Amygdala (tissue), 56 donors: ENCODE measurements around the gene BTBD2.

Source experiments
- DNase-seq, 56 donors: peaks; one replicate each; lab custom pipeline; 2025; lab: John Stamatoyannopoulos, UW

BTBD2 gene

DNA sequence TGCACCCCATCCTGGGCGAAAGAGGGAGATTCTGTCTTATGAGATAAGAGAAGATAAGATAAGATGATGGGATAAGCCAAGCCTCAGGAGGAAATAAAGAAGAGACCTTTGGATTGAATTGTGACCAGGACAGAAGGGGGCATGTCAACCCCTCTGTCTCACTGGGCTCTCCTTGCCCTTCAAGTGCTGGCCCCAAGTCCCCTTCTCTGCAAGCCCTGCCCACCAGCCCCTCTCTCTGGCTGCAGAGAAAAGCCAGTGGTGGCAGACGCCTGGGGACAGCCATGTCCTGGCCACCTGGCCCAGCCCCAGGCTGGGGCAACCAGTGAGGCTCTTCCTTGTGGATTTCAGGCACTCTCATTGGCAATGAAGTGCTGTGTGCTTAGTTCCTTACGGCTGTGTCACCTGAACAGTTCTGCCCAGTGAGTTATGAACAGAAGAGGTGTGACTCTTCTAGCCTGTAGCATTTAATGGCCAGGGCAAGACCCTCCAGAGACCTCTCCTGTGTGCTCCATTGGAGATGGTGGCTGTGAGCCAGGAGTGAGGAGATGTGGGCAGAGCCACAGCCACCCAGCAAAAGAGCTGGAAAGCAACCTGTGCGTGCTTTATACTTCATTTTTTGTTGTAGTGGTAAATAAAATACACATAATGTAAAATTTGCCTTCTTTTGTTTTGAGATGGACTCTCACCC, 6.1 kb upstream of the BTBD2 start:
- DNase-seq: no peak

DNA sequence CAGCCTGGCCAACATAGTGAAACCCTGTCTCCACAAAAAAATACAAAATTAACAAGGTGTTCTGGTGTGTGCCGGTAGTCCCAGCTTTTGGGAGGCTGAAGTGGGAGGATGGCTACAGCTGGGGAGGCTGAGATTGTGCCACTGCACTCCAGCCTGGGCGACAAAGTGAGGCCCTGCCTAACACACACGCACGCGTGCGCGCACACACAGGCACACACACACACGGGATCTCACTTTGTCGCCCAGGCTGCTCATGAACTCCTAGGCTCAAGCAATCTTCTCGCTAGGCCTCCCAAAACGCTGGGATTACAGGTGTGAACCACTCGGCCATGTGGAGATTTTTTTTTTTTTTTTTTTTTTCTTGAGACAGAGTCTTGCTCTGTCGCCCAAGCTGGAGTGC, 3.2 kb upstream of the BTBD2 start:
- no peak for DNase-seq

DNA sequence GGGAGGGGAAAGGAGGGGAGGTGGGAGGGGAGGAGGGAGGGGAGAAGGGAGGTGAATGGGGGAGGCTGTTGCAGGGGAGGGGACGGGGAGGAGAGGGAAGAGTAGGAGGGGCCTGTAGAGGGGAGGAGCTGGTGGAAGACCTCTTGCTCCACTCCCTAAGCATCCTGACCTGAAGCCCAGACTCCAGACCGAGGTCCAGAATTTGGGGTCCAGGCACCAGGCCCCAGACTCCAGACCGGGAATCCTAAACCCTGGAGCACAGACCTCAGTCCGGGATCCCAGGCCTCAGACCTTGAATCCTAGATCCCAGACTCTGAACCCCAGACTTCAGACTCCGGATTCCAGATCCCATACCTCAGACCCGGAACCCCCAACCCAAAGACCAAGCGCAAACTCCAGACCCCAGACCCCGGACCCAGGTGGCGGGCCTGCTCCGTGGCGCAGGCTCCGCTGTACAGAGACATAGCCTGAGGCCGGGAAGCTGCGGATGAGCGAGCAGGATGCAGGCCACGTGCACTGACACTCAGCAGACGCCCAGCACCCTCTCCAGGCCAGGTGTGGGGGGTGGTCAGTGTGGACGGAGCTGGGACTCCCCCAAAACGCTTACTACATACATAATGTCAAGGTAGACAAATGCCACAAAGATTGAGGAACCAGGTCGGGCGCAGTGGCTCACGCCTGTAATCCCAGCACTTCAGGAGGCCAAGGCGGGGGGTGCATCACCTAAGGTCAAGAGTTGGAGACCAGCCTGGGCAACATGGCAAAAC, 710 bp upstream of the BTBD2 start:
- peak in 48 of 56 donors; percentile 10 to 81 (median 54) for DNase-seq

DNA sequence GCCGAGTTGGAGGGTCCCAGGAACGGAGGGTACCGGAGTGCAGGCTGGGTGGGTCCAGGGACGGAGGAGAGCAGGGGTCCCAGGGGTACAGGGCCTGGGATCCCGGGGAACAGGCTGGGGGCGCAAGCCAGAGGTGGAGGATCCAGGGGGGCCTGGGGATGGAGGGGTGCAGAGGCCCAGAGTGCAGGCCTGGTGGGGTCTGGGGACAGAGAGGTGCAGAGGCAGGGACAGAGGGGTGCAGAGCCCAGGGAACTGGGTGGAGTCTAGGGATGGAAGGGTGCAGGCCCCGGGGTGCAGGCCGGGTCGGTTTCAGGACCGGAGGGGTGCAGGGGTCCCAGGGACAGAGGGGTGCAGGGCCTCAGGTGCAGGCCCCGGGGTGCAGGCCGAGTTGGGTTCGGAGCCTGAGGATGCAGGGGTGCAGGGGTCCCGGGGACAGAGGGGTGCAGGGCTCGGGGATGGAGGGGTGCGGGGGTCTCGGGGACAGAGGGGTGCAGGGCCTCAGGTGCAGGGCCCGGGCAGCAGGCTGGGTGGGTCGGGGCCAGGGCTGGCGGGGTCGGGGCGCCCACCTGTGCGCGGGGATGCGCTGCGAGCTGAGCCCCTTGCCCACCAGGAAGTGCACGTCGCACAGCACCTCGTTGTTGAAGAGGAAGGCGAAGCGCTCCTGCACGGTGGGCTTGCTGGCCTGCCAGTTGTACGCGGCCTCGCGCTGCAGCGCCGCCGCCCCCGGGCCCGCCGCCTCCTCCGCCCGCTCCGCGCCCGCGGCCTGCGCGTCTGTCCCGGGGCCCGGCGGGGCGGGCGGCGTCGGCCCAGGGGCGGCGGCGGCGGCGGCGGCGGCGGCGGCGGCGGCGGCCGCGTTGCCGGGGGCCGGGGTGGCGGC, 545 bp downstream of the BTBD2 start:
- DNase-seq: peak in 2 of 56 donors; percentile 13 to 28

DNA sequence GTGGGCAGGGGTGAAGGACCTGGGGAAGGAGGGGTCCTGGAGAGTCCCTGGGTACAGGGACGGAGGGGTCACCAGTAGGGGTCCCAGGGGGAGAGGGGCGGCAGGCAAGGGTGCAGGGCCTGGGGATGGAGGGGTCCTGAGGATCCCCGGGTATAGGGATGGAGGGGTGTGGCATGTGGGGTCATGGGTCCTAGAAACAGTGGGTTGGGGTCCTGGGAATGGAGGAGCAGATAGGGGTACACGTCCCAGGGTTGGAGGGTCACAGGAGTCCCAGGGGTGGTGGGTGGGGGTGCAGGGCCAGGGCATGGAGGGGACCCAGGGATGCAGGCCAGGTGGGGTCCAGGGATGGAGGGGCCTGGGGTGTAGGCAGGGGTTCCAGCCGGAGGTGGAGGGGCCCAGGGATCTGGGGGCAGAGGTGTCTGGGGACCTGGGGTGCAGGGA, 1.4 kb downstream of the BTBD2 start:
- DNase-seq: no peak

DNA sequence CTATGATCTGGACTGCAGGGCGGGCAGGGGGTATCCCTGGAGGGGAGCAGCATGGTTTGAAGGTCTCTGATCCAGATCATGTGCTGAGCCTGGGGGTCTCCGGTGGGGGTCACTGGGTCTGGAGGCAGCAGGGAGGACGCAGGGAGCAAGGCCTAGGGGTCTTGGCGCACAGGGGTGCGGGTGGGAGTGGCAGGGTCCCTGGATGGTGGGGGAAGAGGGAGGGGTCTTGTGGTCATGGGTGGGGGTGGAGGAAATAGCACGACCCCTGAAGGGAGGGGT, 1.9 kb downstream of the BTBD2 start:
- DNase-seq: no peak

DNA sequence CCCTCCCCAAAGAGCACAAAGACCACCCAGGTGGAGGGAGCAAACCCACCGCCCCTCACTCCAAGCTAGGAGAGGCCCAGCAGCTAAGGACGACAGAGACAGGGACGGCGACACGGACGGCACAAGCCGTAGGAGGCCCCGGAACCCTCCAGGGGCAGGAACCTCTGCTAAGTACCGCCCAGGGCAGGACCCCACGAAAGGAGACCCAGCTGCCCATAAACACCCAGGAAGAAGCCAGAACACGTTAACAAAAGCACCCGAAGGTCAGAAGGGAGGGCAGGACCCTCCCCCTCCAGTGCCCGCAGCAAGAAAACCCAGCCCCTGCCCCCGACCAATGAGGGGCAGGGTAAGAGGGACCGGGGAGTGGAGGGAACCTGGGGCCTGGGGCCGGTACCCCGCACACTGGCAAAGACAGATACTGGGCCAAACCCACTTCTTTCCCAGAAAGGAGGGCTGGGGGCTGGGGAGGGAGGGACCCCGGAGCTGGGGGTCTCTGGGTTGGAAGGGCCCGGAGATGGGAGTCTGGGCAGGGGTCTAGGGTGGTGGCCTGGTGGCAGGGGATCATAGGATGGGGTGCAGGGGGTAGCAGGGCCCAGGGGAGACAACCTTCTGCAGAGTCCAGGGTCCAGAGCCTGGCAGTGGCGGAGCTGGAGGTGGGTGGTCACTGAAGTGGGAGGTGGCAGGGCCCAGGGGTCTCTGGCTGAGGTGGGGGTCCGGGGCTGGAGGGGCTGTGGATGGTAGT, 2.4 kb downstream of the BTBD2 start:
- DNase-seq: no peak

DNA sequence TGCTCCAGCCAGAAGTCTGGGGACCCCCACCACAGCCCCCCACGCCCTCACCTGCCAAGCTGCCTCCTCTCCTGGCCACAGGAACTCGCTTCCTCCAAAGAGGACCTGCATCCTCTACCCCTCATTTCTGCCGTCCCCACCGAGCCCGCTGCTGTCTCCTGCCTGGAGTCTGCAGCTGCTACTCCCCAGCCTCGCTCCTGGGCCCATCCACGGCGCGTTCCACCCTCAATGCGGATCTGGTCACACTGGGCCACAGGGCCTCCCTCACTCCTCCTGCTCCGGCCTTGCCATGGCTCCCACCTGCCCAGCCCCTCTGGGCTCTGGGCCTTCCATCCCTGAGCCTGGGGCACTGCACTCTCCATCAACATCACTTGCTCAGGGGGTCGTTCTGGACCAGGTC, 4.3 kb downstream of the BTBD2 start:
- no peak for DNase-seq

DNA sequence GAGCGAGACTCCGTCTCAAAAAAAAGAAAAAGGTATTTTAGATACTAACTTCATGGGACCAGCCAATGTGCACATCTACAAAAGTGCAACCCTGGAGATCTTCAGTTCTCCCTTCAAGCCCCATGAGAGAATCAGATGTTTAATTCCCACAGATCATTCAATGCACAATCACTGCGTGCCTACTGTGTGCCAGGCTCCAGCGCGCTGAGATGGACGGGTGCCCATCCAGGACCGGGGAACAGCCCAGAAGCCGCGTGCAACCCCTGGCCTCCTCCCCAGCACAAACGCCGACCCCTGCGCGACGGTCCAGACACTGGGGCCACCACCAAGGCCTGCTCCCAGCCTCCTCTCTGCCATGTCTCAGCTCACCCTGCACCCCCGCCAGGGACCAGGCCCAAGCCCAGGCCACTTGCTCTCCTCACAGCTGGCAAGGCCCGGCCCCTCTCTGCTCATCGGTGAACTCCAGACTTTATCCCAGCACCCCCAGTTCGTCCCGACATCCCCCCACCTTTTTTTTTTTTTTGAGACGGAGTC, 5.3 kb downstream of the BTBD2 start:
- no peak for DNase-seq

DNA sequence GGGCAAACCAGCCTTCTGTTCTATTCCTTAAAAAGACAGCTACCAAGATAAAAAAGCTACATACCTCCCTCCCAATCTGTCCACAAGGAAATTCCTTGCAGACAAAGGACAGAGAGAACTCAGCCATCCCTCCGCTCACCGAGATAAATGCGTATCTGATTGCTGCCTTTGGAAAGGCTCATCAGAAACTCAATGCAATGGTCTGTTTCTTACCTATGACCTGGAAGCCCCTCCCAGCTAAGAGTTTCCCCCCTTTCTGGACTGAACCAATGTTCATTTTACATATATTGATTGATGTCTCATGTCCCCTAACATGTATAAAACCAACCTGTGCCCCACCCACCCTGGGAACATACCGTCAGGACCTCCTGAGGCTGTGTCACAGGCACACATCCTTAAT, 11.6 kb downstream of the BTBD2 start:
- DNase-seq: no peak

DNA sequence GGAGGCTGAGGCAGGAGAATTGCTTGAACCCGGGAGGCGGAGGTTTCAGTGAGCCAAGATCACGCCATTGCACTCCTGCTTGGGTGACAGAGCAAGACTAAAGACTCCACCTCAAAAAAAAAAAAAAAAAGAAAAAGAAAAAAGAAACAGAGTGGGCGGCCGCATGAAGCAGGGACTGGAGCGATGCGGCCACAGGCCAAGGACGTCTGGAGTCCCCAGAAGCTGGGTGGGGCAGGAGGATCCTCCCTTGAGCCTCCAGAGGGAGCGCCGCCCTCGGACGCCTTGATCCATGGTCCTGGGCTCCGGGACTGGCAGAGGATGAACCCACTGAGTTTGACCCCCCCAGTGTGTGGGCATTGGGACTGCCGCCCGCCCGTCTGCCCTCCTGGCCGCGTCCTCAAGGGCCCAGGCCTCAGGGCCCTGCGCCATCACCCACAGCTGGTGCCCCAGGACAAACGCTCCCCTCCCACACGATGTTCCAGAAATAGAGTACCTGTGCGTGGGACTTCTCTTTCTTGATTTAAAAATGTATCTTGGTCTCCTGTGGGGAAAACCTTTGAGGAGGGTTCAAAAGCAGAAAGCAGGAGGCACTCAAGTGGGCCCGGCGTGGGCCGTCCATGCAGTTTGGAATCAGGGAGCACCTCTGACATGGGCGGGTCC, 15.5 kb downstream of the BTBD2 start:
- DNase-seq: no peak

DNA sequence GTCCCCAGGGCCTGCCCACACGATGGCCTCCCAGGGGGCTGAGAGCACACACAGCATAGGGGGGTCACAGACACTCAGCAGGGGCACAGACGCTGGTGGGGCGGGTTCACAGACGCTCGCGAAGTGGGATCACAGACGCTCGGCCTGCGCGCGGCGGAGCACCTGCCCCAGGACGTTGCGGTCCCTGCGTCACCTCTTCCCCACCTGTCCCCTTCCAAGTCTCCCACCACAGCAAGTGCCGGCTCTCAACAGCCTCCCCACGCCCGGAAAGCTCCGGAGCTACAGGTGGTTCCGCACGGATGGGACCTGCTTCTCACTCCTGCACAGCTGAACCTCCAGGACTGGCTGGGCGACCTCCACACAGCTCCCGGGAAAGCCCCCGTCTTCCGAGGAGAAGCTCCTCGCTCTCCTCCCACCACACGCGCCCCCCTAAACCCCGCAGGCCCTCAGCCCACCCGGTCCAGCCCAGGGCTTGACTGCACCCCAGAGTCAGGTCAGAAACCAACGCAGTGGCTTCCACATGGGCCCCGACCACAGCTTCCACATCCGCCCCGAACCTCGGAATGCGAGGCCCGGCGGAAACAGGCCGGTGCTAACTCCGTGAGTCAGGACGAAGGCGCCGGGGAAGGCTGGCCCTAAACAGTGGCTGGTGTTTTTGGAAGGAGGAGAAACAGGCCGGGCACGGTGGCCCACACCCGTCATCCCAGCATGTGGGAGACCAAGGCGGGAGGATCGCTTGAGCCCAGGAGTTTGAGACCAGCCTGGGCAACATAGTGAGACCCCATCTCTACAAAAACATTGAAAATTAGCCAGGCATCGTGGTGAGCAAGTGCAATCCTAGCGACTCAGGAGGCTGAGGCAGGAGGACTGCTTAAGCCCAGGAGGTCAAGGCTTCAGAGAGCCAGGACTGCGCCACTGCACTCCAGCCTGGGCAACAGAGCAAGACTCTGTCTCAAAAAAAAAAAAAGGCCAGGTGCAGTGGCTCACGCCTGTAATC, 16.5 kb downstream of the BTBD2 start:
- DNase-seq: no peak

DNA sequence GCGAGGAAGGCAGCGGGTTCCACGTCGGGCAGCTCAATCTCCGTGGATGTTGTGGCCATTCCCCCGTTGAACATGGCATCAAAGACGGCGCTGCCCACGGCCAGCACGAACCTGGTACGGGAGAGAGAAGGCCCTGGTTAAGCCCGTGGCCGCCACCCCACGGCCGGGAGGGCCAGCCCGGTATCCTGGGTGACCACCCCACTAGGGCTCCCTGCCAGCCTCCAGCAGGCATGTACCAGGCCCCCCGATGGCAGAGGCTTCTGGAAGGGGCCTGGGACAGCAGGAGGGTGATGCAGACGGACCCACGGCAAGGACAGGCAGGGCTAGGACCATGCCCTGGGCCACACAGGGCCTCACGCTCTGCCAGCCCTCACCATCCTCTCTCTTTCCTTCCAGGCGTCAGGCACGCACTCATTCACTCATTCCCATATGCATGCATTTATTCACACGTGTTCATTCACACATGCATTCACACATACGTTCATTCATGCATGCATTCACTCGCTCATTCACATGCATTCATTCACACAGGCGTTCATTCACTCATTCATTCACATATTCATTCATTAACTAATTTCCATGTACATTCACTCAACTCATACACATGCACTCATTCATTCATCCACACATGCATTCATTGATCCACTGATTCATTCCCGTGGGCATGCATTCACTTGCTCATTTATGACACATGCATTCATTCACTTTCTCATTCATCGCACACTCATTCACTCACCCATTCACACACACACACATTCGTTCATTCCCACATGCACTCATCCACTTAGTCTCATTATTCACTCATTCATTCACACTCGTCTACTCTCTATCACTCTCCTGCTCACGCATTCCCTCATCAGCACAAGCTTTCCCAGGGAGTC, 17.9 kb downstream of the BTBD2 start:
- no peak for DNase-seq

DNA sequence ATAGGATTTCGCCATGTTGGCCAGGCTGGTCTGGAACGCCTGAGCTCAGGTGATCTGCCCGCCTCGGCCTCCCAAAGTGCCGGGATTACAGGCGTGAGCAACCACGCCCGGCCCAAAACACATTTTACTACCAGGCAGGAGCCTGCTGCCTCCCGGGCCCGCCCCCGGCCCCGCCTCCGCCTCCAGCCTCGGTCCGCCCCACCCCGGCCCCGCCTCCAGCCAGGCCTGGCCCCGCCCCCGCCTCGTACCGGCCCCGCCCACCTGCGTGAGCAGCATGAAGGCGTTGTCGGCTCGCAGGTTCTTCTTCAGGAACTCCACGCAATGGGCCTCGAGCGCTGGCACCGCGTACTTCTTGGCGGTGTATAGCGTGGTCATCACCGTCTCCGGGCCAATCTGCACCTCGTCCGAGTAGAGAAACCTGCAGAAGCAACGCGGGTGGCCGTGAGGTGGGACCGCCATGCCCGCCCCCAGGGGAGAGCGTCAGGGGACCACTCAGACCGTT, 22.7 kb downstream of the BTBD2 start:
- DNase-seq: no peak

DNA sequence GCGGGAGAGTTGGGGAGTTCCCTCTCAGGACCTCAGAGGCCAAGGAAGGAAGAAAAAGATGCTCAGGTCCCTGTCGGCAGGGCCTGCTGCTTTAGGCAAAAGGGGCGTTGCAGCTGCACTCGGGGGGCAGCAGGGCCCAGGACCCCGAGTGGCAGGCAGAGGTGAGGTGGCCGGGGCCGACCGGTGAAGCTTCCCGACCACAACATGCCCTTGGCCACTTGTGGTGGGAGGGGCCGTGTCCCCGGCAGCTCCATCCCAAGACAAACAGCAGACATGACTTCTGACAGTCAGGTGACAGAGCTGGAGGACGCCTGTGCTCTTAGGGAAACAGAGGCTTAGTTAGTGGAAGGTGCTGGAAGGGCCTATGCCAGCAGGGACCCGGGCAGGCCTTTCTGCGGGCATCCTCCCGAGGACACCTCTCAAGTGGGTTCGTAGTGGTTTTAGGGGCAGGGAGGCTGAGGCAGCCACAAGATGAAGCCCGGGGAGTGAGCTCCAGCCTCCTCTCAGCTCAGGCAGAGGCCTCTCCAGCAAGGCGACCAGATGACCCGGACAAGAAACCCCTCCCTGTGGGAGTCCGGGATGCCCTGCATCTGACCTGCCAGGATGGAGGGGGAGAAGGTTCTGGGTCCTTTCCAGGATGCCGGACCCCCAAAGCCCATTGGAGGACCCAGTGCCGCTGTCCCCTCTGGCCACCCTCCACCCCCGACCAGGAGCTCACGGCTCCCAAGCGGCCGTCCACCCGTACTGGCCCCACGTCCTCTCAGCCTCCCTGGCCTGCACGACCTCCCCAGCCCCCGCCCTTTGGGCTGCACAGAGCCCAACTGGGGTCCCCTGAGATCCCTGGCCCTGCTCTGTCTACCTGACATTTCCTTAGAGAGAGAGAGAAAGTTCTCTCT, 24.2 kb downstream of the BTBD2 start:
- DNase-seq: no peak

DNA sequence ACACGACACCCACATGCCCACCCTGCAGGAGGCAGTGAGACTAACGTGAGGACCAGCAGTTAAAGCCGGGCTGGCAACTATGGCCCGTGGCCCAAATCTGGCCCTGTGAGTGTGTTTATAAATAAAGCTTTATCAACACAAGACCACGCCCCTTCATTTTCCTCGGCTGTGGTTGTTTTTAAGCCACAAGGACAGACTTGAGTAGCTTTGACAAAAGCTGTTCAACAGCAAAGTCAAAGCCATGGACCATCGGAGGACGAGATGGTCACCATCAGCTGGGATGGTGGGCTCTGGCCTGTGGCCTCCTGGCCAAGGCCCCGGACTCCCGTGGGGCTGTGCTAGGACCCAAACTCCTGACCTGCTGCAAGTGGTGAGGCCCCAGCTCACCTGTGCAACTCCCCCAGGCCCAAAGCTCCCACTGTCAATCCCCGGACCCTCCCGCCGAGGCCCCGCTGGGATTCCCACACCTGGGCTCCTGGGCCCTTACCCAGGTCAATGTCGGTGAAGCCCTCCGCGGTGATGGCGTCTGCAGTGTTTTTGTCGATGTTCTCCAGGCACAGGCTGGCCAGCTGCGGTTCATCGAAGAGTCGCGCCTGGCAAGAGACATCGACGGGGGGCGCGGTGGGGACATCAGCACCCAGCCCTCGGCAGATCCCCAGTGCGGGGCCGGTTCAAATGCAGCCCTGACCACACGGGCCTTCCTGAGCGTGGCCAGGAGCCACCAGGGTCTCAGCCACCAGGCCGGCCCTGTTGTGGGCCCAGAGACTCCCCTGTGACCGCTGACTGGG, 25.1 kb downstream of the BTBD2 start:
- DNase-seq: no peak
